Retinal pigment epithelial cell (primary cell): ENCODE measurements around the gene RALGPS2.

ENCODE experiments used
- DNase-seq: peaks from one replicate; pipeline ENCODE4 v3.0.0-alpha.2; 2010; ENCODE audit warnings: low read depth
- H3K4me3 ChIP-seq: 2 replicates; pipeline ENCODE4 v1.5.1; 2011; ENCODE audit warnings: mild to moderate bottlenecking, low read length, control low read depth, moderate library complexity
- TF ChIP-seq, protein P1 (sequence below): conservative IDR thresholded peaks from 2 replicates; pipeline ENCODE4 v1.5.1; 2011; ENCODE audit warnings: low read depth, low read length, control low read depth, inconsistent platforms

RALGPS2 gene

DNA sequence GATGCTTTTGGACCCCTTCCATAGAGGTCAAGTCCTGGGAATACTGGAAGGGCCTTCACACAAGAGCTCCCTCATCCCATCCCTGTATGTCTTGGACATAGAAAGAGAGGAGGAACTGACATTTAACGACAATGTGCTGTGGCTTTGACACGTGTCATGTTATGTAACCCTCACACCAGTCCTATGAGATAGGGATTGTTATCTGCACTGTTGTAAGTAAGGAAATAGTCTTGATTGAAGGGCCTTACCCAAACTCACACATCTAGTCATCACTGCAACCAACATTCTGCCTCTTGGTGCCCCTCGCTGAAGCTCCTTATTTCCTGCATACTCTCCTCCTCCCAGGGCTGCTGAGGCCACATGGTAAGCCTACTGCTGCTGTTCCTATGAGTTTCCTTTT lies 209.5 kb downstream of the RALGPS2 start:
- H3K4me3 ChIP-seq: no peak overlapping the region
- TF ChIP-seq, protein P1, sequence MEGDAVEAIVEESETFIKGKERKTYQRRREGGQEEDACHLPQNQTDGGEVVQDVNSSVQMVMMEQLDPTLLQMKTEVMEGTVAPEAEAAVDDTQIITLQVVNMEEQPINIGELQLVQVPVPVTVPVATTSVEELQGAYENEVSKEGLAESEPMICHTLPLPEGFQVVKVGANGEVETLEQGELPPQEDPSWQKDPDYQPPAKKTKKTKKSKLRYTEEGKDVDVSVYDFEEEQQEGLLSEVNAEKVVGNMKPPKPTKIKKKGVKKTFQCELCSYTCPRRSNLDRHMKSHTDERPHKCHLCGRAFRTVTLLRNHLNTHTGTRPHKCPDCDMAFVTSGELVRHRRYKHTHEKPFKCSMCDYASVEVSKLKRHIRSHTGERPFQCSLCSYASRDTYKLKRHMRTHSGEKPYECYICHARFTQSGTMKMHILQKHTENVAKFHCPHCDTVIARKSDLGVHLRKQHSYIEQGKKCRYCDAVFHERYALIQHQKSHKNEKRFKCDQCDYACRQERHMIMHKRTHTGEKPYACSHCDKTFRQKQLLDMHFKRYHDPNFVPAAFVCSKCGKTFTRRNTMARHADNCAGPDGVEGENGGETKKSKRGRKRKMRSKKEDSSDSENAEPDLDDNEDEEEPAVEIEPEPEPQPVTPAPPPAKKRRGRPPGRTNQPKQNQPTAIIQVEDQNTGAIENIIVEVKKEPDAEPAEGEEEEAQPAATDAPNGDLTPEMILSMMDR: no peak
- DNase-seq: no peak

DNA sequence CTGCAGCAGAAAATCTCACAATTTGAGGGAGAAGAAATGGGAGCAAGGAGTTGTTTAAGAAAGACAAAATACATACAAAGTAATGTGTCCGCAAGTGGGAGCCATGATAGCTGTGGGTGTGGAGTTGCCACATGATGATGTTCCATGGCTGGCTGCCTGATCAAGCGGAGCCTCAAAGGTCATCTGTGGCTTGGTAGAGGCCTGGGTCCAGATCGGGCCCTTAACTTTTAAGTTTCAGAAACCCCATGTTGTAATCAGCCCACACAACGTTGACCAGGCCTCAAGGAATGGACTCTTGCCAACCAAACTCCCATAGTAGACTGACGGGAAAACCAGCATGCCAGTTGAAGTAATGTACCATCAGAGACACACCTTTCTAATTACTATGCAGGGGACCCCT lies 210.6 kb downstream of the RALGPS2 start:
- DNase-seq: no peak
- no peak overlapping the region for H3K4me3 ChIP-seq

DNA sequence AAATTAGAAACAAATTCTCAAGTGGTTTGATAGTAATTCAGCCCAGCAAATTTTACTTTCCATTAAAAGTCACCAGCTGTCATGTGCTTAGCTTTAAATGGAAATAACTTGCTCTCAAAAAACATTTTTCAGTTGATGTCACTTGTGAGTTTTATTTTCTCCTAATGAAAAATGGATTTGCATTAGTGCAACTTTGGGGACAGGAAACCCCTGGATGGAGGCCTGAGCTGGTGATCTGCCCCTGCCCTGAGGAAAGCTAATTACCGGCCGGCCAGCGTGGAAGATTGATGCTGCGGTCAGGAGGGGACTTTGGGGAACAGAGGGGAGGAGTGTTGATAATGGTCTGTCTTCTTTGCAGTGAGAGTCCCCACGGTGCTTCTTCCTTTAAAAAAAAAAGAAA lies 212.7 kb downstream of the RALGPS2 start:
- TF ChIP-seq, protein P1: no peak
- H3K4me3 ChIP-seq: no peak overlapping the region
- DNase-seq: no peak

More for the DNA sequence above, 210.6 kb downstream of the RALGPS2 start:
- TF ChIP-seq, protein P1: no peak

DNA sequence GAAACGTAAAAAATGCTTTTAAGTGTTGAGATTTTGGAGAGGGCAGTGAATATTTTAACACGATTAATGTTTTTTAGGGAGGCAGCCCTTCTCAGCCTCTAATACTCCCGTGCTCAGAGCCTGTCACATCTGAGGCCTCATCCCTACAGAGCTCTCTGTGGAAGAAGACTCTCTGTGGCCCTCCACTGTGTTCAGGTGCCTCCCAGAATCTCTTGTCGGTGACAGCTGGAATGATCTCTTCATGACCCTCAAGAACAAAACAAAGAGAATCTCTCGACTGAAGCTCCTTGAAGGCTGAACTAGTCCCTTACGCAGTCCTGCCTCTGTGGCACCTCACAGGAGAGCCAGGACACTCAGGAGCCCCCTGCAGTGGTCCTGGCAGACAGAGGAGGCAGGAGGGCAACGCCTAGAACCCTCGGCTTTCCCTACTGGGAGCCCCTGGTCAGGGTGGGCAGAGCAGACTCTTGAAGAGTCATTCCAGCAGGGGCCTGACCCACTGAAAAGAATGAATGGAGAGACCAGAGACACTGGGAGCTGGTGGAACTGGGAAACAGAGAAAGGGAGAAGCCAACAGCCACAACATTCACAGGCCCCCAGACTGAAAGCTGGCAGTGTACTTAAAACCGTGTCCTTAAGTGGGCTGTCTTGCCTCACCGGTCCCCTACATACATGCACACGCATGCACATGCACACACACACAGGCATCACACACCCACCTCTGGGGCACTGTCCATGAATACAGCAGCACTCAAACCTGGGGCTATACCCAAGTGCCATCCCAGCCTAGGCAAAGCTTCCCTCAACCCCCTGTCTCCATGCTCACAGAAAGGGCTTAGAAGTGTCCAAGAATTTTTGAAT lies 213.3 kb downstream of the RALGPS2 start:
- no peak overlapping the region for H3K4me3 ChIP-seq
- DNase-seq: no peak
- TF ChIP-seq, protein P1: no peak

DNA sequence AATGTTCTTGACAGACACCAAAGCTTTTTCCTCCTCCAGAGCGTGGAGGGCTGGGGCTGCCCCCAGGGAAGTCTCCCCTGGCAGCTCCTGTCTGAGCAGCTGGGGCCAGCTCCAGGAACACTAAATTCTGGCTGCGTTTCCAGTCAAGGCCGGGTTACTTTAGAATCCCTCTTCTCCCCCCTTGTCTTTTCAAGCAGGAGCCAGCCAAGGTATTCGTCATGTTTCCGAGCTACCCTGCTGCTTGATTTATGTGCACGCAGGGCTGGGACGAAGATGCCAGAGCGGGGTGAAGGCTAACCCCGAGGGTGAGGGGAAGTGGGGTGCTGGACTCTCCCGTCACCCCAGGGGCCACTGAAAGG lies 213.9 kb downstream of the RALGPS2 start:
- DNase-seq: no peak
- H3K4me3 ChIP-seq: no peak overlapping the region
- TF ChIP-seq, protein P1: no peak

DNA sequence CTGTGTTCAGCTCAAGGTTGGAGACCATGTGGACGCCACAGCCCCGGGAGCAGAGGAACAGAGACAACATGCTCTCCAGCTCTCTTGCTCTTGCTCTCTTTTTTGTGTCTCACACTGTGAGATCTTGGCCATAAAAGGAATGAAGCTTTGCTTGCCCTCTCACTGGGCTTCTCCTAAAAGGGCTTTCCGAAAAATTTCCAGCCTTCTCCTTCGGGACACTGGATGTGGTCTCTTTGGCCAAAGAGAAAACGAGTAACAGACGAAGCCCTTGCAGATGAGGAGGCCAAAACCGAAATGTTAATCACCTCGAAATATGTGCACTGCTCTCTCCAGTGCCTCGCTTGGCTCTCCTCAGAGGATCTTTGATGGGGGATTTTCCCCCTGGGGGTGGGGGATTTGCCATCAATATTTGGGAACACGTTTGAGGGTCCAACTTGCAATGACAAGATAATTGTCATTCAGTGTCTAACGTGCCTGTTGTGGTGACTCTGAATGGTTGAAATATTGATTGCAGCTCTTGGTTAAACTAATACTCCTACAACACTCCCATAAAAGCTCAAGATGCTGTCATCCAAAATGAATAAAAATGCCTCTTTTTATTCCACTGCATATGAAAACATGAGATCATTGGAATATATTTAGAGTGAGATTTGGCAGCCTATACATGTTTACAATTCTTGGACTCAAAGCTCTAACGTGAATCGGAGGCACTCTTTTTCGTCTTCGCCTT lies 214.5 kb downstream of the RALGPS2 start:
- TF ChIP-seq, protein P1: no peak
- no peak overlapping the region for H3K4me3 ChIP-seq
- no peak for DNase-seq
